NCI-H1092 treated with DMSO at 0.1 percent for 48 hours (cell line): Measurements from ENCODE around the gene MMP21.

Experiments used
- DNase-seq: peaks from one replicate; lab custom pipeline; 2025; lab: John Stamatoyannopoulos, UW

MMP21 gene

DNA sequence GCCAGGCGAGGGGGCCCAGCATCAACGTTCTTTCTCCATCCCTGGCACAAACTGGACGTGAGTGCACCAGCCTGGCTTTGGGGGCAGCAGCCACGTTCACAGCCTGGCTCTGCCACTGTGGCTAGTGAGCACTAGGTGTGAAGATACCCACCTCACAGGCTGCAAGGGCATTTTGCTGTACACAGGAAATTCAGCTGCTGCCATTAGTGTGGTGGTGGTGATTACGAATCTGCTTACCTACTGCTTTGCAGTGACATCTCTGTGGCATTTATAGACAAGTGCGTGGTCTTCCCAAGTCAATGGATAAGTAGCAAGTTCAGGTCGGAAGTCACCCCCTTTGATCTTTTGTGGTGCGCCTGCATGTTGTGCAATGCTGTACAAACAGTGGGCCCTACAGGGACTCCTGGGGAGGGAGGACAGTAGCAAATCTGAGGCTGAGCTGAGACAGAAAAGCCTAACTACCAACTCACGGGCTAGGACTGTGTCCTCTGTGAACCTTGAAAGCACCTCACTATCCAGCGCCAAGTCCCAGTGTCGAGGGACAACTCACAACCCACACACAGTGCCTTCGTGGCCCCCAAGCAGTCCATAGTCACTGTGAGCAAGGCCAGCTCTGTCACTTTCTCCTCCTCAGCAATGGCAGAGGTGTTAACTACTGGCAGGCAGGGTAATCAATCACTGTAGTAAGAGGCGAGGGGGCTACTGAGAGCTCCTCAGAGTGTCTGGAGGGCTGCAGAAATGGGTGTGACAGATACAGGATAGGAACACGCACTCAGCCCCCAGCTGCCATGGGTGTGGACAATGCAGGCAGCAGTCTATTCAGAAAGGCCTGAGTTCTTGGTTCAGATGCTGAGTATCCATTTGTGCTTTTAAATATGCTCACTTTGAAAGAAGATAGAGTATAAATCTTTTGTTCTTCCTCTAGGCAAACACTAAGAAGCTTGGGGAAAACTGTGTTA lies 17.0 kb upstream of the MMP21 start:
- DNase-seq: no peak

DNA sequence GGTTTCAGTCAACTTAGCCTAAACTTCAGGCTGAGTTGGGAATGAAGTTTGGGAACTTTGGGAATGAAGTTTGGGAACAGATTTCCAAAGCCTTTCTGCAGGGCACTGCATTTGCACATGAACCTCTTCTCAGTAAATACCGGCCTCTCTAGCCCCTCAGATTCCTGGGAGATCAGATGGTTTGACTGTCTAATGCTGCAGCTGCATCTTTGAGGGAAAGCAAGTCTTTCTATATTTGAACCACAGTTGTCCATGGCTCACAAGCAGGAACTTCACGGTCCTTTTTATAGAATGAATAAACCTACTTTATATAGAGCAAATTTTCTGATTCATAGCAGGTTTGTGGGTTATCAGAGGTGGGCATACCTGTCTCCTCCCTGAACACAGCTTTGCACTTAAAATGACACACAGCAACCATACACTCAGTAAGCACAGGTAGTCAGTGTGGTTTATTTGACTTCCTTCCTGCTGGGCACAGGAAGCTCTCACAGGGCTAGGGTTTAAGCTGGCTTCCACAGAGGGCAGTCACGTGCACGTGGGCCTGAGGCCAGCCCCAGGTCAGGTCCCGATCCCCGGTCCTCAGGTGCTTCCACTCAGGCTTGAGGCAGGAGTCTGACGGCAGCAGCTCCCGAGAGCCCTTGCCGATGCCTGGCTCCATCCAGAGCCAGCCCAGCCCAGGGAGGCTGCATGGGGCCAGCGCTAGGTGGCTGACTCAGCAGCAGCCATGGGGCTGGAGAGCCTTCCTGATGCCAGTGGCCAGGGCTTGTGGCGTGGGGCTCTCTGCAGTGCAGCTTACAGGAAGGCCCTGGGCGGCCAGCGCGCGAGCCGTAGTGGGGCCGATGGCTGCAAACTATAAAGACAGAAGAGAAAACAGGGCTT lies 12.8 kb upstream of the MMP21 start:
- DNase-seq: no peak

DNA sequence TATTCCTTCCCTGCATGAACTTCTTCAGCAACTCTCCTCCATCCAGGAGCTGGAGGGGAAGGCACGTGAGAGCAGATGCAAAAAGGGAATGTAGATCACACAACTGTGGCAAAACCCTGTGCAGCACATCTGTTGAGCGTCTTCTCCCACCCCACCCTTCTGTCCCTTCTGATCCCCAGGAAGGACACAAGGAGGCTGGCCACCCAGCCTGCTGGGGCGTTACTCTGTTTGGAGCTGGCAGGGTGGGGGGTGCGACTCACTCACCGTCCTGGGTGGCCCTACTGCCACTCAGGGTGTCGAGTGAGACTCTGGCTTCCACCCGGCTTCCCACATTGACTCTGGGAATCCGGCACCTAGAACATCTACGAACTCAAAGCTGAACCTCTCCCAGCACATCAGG lies 10.2 kb upstream of the MMP21 start:
- no peak for DNase-seq

- DNase-seq: no peak
These were observed 8.3 kb upstream of the MMP21 start for GRCh38 chr10:125783957-125784356.

DNA sequence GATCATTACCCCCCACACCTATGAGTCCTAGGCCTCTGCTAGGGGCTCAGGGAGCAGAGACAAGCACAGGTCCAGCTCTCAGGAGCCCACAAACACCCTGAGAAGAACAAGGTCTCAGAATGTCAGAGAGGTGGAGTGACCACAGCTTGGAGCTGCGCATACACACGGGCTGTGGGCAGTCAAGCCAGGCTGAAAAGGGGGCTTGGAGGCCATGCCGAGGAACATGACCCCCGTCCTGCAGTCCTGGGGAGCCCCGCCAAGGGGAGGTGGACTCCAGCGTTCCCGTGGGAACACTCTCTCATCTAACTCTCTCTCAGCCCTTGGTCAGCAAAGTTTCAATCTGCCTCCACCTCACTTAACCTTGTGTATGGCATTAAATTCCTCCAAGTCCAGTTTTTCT lies 7.8 kb upstream of the MMP21 start:
- DNase-seq: no peak

GRCh38 chr10:125782616-125783015 lies 7.0 kb upstream of the MMP21 start:
- no peak for DNase-seq

DNA sequence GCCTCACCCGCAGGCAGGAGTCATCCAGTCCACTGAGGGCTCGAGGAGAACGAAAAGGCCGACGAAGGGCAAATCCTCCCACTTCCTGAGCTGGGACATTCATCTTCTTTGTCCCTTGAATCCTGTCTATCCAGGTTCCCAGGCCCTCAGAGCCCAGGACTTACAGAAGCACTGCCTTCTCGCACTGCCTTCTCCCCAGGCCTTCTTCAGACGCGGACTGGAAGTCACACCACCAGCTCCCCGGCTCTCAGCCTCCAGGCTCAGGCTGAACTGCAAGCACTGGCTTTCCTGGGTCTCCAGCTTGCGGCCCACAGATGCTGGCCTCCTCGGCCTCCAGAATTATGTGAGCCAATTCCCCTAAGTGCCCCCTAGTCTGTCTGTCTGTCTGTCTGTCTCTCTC lies 6.4 kb upstream of the MMP21 start:
- no peak for DNase-seq

GRCh38 chr10:125781374-125781773 lies 5.8 kb upstream of the MMP21 start:
- no peak for DNase-seq

- DNase-seq: no peak
These were observed 4.0 kb upstream of the MMP21 start for GRCh38 chr10:125779403-125780327.

- no peak for DNase-seq
These were observed 2.9 kb upstream of the MMP21 start for GRCh38 chr10:125778556-125778955.

- DNase-seq: no peak
These were observed 2.2 kb upstream of the MMP21 start for GRCh38 chr10:125777806-125778205.

DNA sequence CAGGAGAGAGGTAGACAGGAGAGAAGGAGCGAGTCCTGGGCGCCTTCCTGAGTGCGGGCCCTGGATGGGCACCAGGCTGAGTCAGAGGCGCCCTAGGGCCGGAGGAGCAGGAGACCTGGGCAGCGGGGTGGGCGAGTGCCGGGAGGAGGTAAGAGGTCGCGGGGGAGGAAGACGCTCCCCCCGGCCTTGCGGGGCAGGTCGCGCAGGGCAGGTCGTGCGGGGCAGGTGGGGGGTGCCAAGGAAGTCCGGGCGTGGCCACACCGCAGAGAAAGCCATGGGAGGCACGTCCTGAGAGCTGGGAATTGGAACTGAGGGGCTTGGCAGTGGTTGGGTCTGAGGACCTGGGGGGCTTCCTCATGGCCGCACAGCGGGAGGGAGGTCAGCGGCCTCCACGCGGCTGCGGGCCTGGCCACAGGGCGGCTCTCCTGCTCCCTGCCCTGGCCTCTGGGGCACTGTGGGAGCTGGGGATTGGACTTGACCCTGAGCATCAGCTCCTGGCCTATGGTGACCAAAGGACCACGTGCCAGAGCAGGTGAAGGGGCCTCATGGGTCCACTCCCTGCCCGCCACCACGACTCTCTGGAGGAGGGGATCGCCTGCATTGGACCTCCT lies 935 bp downstream of the MMP21 start:
- no peak for DNase-seq

DNA sequence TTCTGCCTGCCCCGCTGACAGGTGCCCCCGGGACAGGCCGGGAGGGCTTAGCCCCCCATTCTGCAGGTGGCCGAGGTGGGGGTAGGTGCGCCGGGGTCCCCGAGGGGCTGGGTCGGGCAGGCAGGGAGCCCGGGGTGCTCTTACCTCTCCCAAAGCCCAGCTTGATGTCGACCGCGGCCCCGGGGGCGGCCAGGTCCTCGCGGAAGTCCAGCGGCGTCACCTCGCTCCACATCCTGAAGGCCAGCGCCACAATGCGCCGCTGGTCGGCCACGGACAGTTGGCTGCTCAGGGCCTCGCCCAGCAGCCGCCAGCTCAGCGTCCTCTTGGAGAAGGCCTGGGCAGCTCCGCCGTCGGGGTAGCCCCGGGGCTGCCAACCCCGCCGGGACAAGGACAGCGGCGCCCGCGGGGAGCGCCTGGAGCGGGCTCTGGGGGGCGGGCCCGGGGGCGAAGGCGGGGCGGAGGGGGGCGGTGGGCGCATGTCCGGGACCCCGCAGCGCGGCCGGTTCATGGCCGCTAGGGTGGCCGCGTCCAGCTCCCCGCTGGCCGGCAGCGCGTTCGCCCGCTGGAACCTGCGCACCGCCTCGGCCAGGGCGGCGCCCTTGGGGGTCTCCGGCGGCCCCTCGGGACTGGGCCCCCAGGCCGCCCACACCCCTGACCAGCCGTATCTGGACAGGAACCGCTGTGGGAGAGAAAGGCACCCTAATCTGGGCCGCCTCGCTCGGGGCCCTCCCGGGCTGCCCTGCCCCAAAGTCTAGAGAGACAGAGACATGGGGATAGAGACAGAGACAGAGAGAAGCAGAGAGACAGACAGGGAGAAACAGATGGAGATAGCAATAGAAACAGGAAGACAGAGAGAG lies 1.7 kb downstream of the MMP21 start:
- DNase-seq: no peak

DNA sequence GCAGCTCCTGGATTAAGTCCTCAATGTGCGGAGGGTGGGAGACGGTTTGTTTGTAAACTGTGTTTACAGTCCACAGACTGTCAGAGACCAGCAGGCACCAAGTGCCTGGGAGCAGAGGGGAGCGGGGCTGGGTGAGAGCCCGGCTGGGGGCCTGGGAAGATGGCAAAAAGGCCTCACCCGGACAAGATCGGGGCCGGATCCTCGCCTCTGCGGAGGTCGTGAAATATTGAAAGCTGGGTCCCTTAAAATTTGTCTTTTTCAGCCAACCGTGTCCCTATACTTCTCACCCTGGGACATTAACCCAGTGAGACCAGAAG lies 2.8 kb downstream of the MMP21 start:
- DNase-seq: no peak

- DNase-seq: no peak
These were observed 3.3 kb downstream of the MMP21 start for GRCh38 chr10:125772112-125772863.

GRCh38 chr10:125770844-125771243 lies 4.8 kb downstream of the MMP21 start:
- no peak for DNase-seq

DNA sequence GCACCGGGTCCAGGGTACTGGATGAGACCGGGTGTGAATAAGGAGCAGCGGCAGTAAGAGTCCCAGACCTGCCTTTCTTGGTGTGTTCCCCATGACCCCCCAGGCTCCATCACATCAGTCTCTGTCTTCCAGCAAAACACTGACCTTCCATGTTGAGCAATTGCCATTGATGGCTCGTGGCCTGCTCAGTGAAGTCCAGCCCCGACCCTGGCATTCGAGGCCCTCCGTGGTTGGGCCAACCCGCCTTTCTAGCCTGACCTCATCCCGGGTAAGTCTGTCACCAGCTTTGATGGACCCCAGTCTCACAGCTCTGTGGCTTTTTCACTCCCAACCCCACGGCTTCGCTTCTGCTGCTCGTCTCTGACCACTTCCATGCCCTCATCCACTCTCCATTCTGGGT lies 6.4 kb downstream of the MMP21 start:
- DNase-seq: no peak

DNA sequence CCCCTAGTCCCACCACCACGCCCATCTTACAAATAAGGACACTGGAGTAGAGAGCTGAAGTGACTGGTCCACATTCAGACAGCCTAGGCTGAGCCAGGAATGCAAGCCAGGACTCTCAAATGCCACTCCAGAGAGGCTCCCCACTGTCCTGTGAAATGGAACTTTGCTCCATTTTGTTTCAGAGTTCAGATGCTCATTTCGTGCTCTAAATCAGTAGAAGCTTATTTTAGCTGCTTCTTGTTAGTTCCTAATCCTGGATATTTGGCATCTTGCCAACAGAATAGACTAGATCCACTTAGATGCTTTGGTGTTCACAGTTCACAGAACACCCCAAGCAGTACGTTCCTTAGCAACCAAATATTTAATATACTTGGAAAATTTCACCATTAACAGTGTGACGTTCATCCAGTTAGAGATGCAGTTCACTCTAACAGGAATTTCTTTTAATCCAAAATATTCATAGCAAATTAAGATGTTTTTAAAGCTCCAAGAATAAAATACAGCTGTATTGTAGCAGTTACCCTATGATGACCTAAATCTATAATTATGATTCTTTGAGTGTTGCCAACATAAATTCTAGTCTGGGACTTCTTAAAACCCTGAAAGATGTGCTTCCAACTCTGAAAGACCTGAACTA lies 7.3 kb downstream of the MMP21 start:
- peak; percentile 6 for DNase-seq

- DNase-seq: no peak
These were observed 9.1 kb downstream of the MMP21 start for GRCh38 chr10:125766511-125766910.
